ENCODE results near the gene DHRSX.

DNA sequence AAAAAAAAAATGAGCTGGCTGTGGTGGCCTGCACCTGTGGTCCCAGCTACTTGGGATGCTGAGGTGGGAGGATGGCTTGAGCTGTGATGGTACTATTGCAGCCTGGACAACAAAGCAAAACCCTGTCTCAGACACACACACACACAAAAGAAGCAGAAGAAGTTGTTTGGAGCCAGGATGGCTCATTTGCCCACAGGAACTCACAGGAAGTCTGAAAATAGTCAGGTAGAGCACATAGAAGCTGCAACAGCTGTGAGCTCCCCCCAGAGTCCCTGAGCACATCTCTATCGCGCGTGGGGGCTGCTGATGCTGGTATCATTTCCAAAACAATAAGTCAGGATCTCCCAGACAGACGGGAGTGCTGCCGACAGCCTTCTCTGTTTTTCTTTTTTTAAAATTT is 13.4 kb upstream of the DHRSX start:
- TF ChIP-seq EZH2 (IDR thresholded peaks at IDR 0.05; ENCODE audit: insufficient read depth, low read length), result no peak
- TF ChIP-seq, protein P1, sequence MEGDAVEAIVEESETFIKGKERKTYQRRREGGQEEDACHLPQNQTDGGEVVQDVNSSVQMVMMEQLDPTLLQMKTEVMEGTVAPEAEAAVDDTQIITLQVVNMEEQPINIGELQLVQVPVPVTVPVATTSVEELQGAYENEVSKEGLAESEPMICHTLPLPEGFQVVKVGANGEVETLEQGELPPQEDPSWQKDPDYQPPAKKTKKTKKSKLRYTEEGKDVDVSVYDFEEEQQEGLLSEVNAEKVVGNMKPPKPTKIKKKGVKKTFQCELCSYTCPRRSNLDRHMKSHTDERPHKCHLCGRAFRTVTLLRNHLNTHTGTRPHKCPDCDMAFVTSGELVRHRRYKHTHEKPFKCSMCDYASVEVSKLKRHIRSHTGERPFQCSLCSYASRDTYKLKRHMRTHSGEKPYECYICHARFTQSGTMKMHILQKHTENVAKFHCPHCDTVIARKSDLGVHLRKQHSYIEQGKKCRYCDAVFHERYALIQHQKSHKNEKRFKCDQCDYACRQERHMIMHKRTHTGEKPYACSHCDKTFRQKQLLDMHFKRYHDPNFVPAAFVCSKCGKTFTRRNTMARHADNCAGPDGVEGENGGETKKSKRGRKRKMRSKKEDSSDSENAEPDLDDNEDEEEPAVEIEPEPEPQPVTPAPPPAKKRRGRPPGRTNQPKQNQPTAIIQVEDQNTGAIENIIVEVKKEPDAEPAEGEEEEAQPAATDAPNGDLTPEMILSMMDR (IDR thresholded peaks at IDR 0.05; ENCODE audit: insufficient read depth, low read depth, low read length), result no peak
